Progenitor cell of endocrine pancreas (in vitro differentiated cells): ENCODE measurements around the gene CGNL1. TPM values are rescaled to one million over a fixed set of nuclear protein-coding genes. Genes with fewer than 3 reads are reported as not detected.

Experiments used
- DNase-seq: peaks from one replicate; pipeline ENCODE4 v3.0.0; 2021; ENCODE audit warnings: low spot score; ENCODE audit not compliant: unreplicated experiment
- H3K27ac Mint-ChIP-seq: 2 replicates; pipeline ENCODE4 v1.8.0; 2021; ENCODE audit warnings: mild to moderate bottlenecking, moderate library complexity, mixed read lengths
- H3K27me3 Mint-ChIP-seq: 2 replicates; pipeline ENCODE4 v1.8.0; 2021; ENCODE audit warnings: mixed read lengths
- H3K36me3 Mint-ChIP-seq: 2 replicates; pipeline ENCODE4 v1.8.0; 2022; ENCODE audit warnings: mixed read lengths; ENCODE audit not compliant: insufficient read depth
- H3K4me1 Mint-ChIP-seq: 2 replicates; pipeline ENCODE4 v1.8.0; 2021; ENCODE audit warnings: low read depth, mixed read lengths
- H3K4me3 Mint-ChIP-seq: 2 replicates; pipeline ENCODE4 v1.8.0; 2021; ENCODE audit warnings: low read depth, mild to moderate bottlenecking, moderate library complexity, mixed read lengths
- H3K9me3 Mint-ChIP-seq: 2 replicates; pipeline ENCODE4 v1.8.0; 2021; ENCODE audit warnings: low read depth, mixed read lengths
- CTCF ChIP-seq: fragments of 200-600 bp; sonication (generic); IDR thresholded peaks from one replicate; pipeline ENCODE4 v1.5.0; 2021; ENCODE audit warnings: antibody characterized with exemption, mild to moderate bottlenecking; ENCODE audit not compliant: unreplicated experiment
- total RNA-seq: library from RNA; stranded (reverse); gene quantifications from 2 replicates; pipeline ENCODE4 v1.2.1, GENCODE V29; 2021

CGNL1 gene
- total RNA-seq, 1 donor from 2014 or later: 41.9 TPM

- H3K4me1 Mint-ChIP-seq: peaks cover 9% of the 10 kb centered on the region
- H3K4me3 Mint-ChIP-seq: peak overlapping the region; percentile 12
- no peaks in the 10 kb centered on the region for H3K9me3 Mint-ChIP-seq
- H3K27me3 Mint-ChIP-seq: no peaks in the 10 kb centered on the region
- H3K36me3 Mint-ChIP-seq: peaks cover 5% of the 10 kb centered on the region
- no peak for DNase-seq
- no peak for TF ChIP-seq CTCF
- no peak overlapping the region for H3K27ac Mint-ChIP-seq
Observed at GRCh38 chr15:57398336-57398735, 22.0 kb downstream of the CGNL1 start.

- Mint-ChIP-seq H3K4me3 (no peak overlapping the region), H3K36me3 (peaks cover 4% of the 10 kb centered on the region), H3K4me1 (peaks cover 14% of the 10 kb centered on the region), H3K27ac (no peak overlapping the region), H3K27me3 (no peaks in the 10 kb centered on the region), H3K9me3 (no peaks in the 10 kb centered on the region)
- no peak for TF ChIP-seq CTCF
- no peak for DNase-seq
Observed at GRCh38 chr15:57401546-57401945, 25.2 kb downstream of the CGNL1 start.

- H3K36me3 Mint-ChIP-seq: peaks cover 4% of the 10 kb centered on the region
- H3K27ac Mint-ChIP-seq: no peak overlapping the region
- TF ChIP-seq CTCF: no peak
- no peak overlapping the region for H3K4me3 Mint-ChIP-seq
- DNase-seq: no peak
- no peaks in the 10 kb centered on the region for H3K27me3 Mint-ChIP-seq
- peaks cover 19% of the 10 kb centered on the region for H3K4me1 Mint-ChIP-seq
- no peaks in the 10 kb centered on the region for H3K9me3 Mint-ChIP-seq
Observed at GRCh38 chr15:57403017-57403416, 26.7 kb downstream of the CGNL1 start.

- no peak for TF ChIP-seq CTCF
- H3K36me3 Mint-ChIP-seq: peaks cover 6% of the 10 kb centered on the region
- H3K9me3 Mint-ChIP-seq: no peaks in the 10 kb centered on the region
- no peak overlapping the region for H3K4me3 Mint-ChIP-seq
- no peaks in the 10 kb centered on the region for H3K27me3 Mint-ChIP-seq
- peaks cover 15% of the 10 kb centered on the region for H3K4me1 Mint-ChIP-seq
- DNase-seq: no peak
- H3K27ac Mint-ChIP-seq: no peak overlapping the region
Observed at GRCh38 chr15:57403566-57404325, 27.4 kb downstream of the CGNL1 start.

- no peak for TF ChIP-seq CTCF
- Mint-ChIP-seq H3K27ac (no peak overlapping the region), H3K4me3 (no peak overlapping the region), H3K36me3 (peaks cover 14% of the 10 kb centered on the region), H3K27me3 (no peaks in the 10 kb centered on the region), H3K4me1 (peaks cover 12% of the 10 kb centered on the region), H3K9me3 (no peaks in the 10 kb centered on the region)
- no peak for DNase-seq
Observed at GRCh38 chr15:57405133-57405532, 28.8 kb downstream of the CGNL1 start.
